NCI-H2029 (cell line): ENCODE measurements around the gene AATK.
"Not testable (repeated sequence)": the region's sequence is repeated elsewhere in the genome, so short reads cannot be mapped to it uniquely, and the experiment has no call there.

Source experiments
- DNase-seq: peaks from one replicate; lab custom pipeline; 2025; lab: John Stamatoyannopoulos, UW

The AATK gene

GRCh38 chr17:81161972-81162371, 4.0 kb downstream of the AATK start:
- no peak for DNase-seq

GRCh38 chr17:81161536-81161935, 4.5 kb downstream of the AATK start:
- no peak for DNase-seq

- no peak for DNase-seq
These were observed 5.1 kb downstream of the AATK start for GRCh38 chr17:81160747-81161453.

- DNase-seq: no peak
These were observed 5.7 kb downstream of the AATK start for GRCh38 chr17:81160306-81160705.

GRCh38 chr17:81159611-81160265, 6.3 kb downstream of the AATK start:
- no peak for DNase-seq

GRCh38 chr17:81158688-81159590, 7.1 kb downstream of the AATK start:
- no peak for DNase-seq

GRCh38 chr17:81157848-81158687, 8.0 kb downstream of the AATK start:
- DNase-seq: no peak

- DNase-seq: no peak
These were observed 8.9 kb downstream of the AATK start for GRCh38 chr17:81156866-81157805.

GRCh38 chr17:81154961-81155360, 11.1 kb downstream of the AATK start:
- no peak for DNase-seq

- not testable (repeated sequence) for DNase-seq
These were observed 12.0 kb downstream of the AATK start for GRCh38 chr17:81154016-81154415.

GRCh38 chr17:81153340-81153803, 12.6 kb downstream of the AATK start:
- DNase-seq: no peak

- no peak for DNase-seq
These were observed 13.7 kb downstream of the AATK start for GRCh38 chr17:81152288-81152828.

GRCh38 chr17:81151278-81151677, 14.7 kb downstream of the AATK start:
- no peak for DNase-seq

GRCh38 chr17:81150377-81151077, 15.5 kb downstream of the AATK start:
- no peak for DNase-seq

GRCh38 chr17:81148986-81149533, 17.0 kb downstream of the AATK start:
- no peak for DNase-seq

- no peak for DNase-seq
These were observed 17.4 kb downstream of the AATK start for GRCh38 chr17:81148571-81148970.

- DNase-seq: no peak
These were observed 18.3 kb downstream of the AATK start for GRCh38 chr17:81147701-81148100.

- not testable (repeated sequence) for DNase-seq
These were observed 19.8 kb downstream of the AATK start for GRCh38 chr17:81146208-81146607.

GRCh38 chr17:81144423-81144781, 21.6 kb downstream of the AATK start:
- no peak for DNase-seq
